H1 (cell line): Measurements from ENCODE around the gene TRPV4. TPM values are rescaled to one million over a fixed set of nuclear protein-coding genes. Genes with fewer than 3 reads are reported as not detected.

Experiments
- CTCF ChIA-PET: fragments of 300-600 bp; sonication (Branson Sonifier 250); formaldehyde crosslinking; loops from one replicate; lab custom pipeline; 2021; ENCODE audit not compliant: partially characterized antibody; lab: Charles Lee
- POLR2A ChIA-PET: fragments of 300-600 bp; sonication (Branson Sonifier 250); formaldehyde crosslinking; loops from one replicate; lab custom pipeline; 2021; ENCODE audit warnings: inconsistent platforms; ENCODE audit not compliant: partially characterized antibody; lab: Charles Lee
- DNase-seq, 2 experiments: peaks; one replicate each; pipeline versions ENCODE4 v3.0.0 to v3.0.0-alpha.2; 2010 to 2022; ENCODE audit warnings: low spot score in 2 of 2, low read depth in 1 of 2, mixed read lengths in 1 of 2
- FAIRE-seq: peaks from 2 replicates; lab custom pipeline; 2011; peaks lifted over from hg19 to GRCh38; lab: Jason Lieb, UNC
- H2AFZ ChIP-seq: 2 replicates; pipeline ENCODE4 v1.8.1; 2012; ENCODE audit warnings: low read length, inconsistent platforms
- H2AK5ac ChIP-seq: 2 replicates; pipeline ENCODE4 v1.6.1; 2013; ENCODE audit warnings: low read depth, low read length
- H2BK120ac ChIP-seq: replicated peaks from 2 replicates; pipeline ENCODE3; 2013; ENCODE audit warnings: low read depth, low read length, inconsistent platforms
- H2BK12ac ChIP-seq: 2 replicates; pipeline ENCODE4 v1.6.1; 2013; ENCODE audit warnings: low read depth, low read length
- H2BK15ac ChIP-seq: 2 replicates; pipeline ENCODE4 v1.6.1; 2013; ENCODE audit warnings: low read length
- H2BK20ac ChIP-seq: 2 replicates; pipeline ENCODE4 v1.6.1; 2013; ENCODE audit warnings: low read length
- H2BK5ac ChIP-seq: 2 replicates; pipeline ENCODE4 v1.6.1; 2013; ENCODE audit warnings: low read depth, low read length
- H3K14ac ChIP-seq: 2 replicates; pipeline ENCODE4 v1.6.1; 2013; ENCODE audit warnings: inconsistent platforms; ENCODE audit not compliant: insufficient read length
- H3K18ac ChIP-seq: 2 replicates; pipeline ENCODE4 v1.6.1; 2013; ENCODE audit warnings: low read length; ENCODE audit errors: extremely low read depth
- H3K23ac ChIP-seq: 2 replicates; pipeline ENCODE4 v1.6.1; 2013; ENCODE audit warnings: inconsistent platforms; ENCODE audit not compliant: insufficient read length
- H3K23me2 ChIP-seq: 2 replicates; pipeline ENCODE4 v1.6.1; 2013; ENCODE audit warnings: low read depth, low read length
- H3K27ac ChIP-seq: 2 replicates; pipeline ENCODE4 v1.6.1; 2011; ENCODE audit warnings: low read depth, low read length, inconsistent platforms
- H3K27me3 ChIP-seq, 4 experiments: replicated peaks in 1 of 4; 1 replicate in 1 of 4; 2 replicates in 3 of 4; pipeline versions ENCODE4 v1.6.1 to v1.8.1; 2011 to 2013; ENCODE audit warnings: low read length in 3 of 4, mild to moderate bottlenecking in 3 of 4, inconsistent platforms in 2 of 4, mixed read lengths in 2 of 4, moderate library complexity in 1 of 4; ENCODE audit not compliant: control insufficient read depth in 3 of 4, insufficient read depth in 3 of 4; ENCODE audit errors: extremely low read depth in 1 of 4
- H3K36me3 ChIP-seq, 4 experiments: 2 replicates each; pipeline versions ENCODE4 v1.6.1 to v1.8.1; 2011 to 2013; ENCODE audit warnings: mild to moderate bottlenecking in 4 of 4, low read length in 3 of 4, moderate library complexity in 2 of 4, control low read depth in 1 of 4, inconsistent platforms in 1 of 4; ENCODE audit not compliant: insufficient read depth in 4 of 4, control insufficient read depth in 2 of 4
- H3K4ac ChIP-seq: replicated peaks from 2 replicates; pipeline ENCODE3; 2013; ENCODE audit warnings: low read length, low read depth, mixed read lengths, inconsistent platforms; ENCODE audit not compliant: insufficient read length
- H3K4me1 ChIP-seq, 4 experiments: replicated peaks in 1 of 4; 1 replicate in 1 of 4; 2 replicates in 3 of 4; pipeline versions ENCODE4 v1.6.1 to v1.8.1; 2011 to 2013; ENCODE audit warnings: low read length in 3 of 4, inconsistent platforms in 2 of 4, mixed read lengths in 1 of 4; ENCODE audit not compliant: insufficient read depth in 4 of 4, control insufficient read depth in 3 of 4
- H3K4me2 ChIP-seq, 2 experiments: 2 replicates each; pipeline versions ENCODE4 v1.6.1 to v1.8.1; 2011 to 2013; ENCODE audit warnings: low read depth in 2 of 2, low read length in 2 of 2, control low read depth in 1 of 2, inconsistent platforms in 1 of 2, mild to moderate bottlenecking in 1 of 2; ENCODE audit not compliant: insufficient read depth in 1 of 2
- H3K4me3 ChIP-seq, 4 experiments: fragments of 200-600, 300-600 bp in 1 of 4; sonication (generic), shearing (Covaris generic), sonication (Bioruptor Twin) in 1 of 4; 2 replicates each; pipeline versions ENCODE4 v1.5.1 to v1.8.1; 2011 to 2016; ENCODE audit warnings: low read length in 4 of 4, low read depth in 3 of 4, control low read depth in 2 of 4, inconsistent platforms in 2 of 4, mild to moderate bottlenecking in 2 of 4, mixed read lengths in 1 of 4, moderate library complexity in 1 of 4; ENCODE audit not compliant: insufficient read depth in 2 of 4; ENCODE audit errors: extremely low read depth in 1 of 4
- H3K56ac ChIP-seq: replicated peaks from 2 replicates; pipeline ENCODE3; 2013; ENCODE audit warnings: low read depth, mild to moderate bottlenecking, mixed read lengths, low read length, inconsistent platforms; ENCODE audit not compliant: insufficient read length
- H3K79me1 ChIP-seq: 2 replicates; pipeline ENCODE4 v1.6.1; 2013; ENCODE audit warnings: low read depth, low read length, control low read depth
- H3K79me2 ChIP-seq, 2 experiments: 2 replicates each; pipeline versions ENCODE4 v1.6.1 to v1.8.1; 2012 to 2013; ENCODE audit warnings: low read length in 2 of 2, mild to moderate bottlenecking in 2 of 2, inconsistent platforms in 1 of 2; ENCODE audit not compliant: insufficient read depth in 2 of 2, control insufficient read depth in 1 of 2
- H3K9ac ChIP-seq, 4 experiments: replicated peaks in 1 of 4; 1 replicate in 1 of 4; 2 replicates in 3 of 4; pipeline versions ENCODE4 v1.6.1 to v1.8.1; 2011 to 2013; ENCODE audit warnings: low read depth in 3 of 4, low read length in 3 of 4, control low read depth in 2 of 4, mild to moderate bottlenecking in 2 of 4, moderate library complexity in 2 of 4, inconsistent platforms in 1 of 4; ENCODE audit errors: extremely low read depth in 1 of 4
- H3K9me3 ChIP-seq, 2 experiments: 2 replicates each; pipeline versions ENCODE4 v1.6.1 to v1.8.1; 2012 to 2013; ENCODE audit warnings: mild to moderate bottlenecking in 2 of 2, moderate library complexity in 2 of 2, control low read depth in 1 of 2, inconsistent platforms in 1 of 2, low read depth in 1 of 2, low read length in 1 of 2, mixed read lengths in 1 of 2; ENCODE audit not compliant: insufficient read depth in 2 of 2
- H4K20me1 ChIP-seq, 2 experiments: replicated peaks in 1 of 2; 2 replicates each; pipeline versions ENCODE3 to v1.8.1; 2011 to 2013; ENCODE audit warnings: inconsistent platforms in 2 of 2, low read length in 2 of 2, mild to moderate bottlenecking in 1 of 2; ENCODE audit not compliant: insufficient read depth in 2 of 2, control insufficient read depth in 1 of 2
- H4K5ac ChIP-seq: 2 replicates; pipeline ENCODE4 v1.6.1; 2013; ENCODE audit warnings: low read length, low read depth, mixed read lengths, inconsistent platforms; ENCODE audit not compliant: insufficient read length
- H4K8ac ChIP-seq: 2 replicates; pipeline ENCODE4 v1.8.0; 2013; ENCODE audit warnings: mild to moderate bottlenecking, moderate library complexity, low read length, inconsistent platforms; ENCODE audit not compliant: insufficient read depth; ENCODE audit errors: extremely low read depth
- H4K91ac ChIP-seq: replicated peaks from 2 replicates; pipeline ENCODE3; 2013; ENCODE audit warnings: low read length, mixed read lengths, inconsistent platforms; ENCODE audit not compliant: insufficient read length
- BACH1 ChIP-seq: IDR thresholded peaks from 2 replicates; pipeline ENCODE4 v1.6.1; 2012; ENCODE audit warnings: low read length, improper control_type of control experiment
- EZH2 ChIP-seq: fragments of 200-600 bp; sonication (generic); IDR thresholded peaks from 2 replicates; pipeline ENCODE4 v1.7.1; 2012; ENCODE audit warnings: low read depth, mild to moderate bottlenecking, moderate library complexity, low read length, inconsistent platforms; ENCODE audit not compliant: severe bottlenecking
- HDAC6 ChIP-seq: IDR thresholded peaks from one replicate; pipeline ENCODE4 v1.7.1; 2012; ENCODE audit warnings: low read depth, mild to moderate bottlenecking, inconsistent platforms, low read length, moderate library complexity
- JUN ChIP-seq: IDR thresholded peaks from 2 replicates; pipeline ENCODE4 v1.6.1; 2011; ENCODE audit warnings: low read depth, mild to moderate bottlenecking, improper control_type of control experiment, low read length
- JUND ChIP-seq: IDR thresholded peaks from 2 replicates; pipeline ENCODE4 v1.6.1; 2011; ENCODE audit warnings: mild to moderate bottlenecking, improper control_type of control experiment, low read length
- NRF1 ChIP-seq: IDR thresholded peaks from 2 replicates; pipeline ENCODE4 v1.6.1; 2011; ENCODE audit warnings: mild to moderate bottlenecking, low read depth, low read length, improper control_type of control experiment
- POLR2A ChIP-seq, 2 experiments: IDR thresholded peaks; 1 replicate in 1 of 2; 2 replicates in 1 of 2; pipeline ENCODE4 v1.6.1; 2011; ENCODE audit warnings: low read depth in 2 of 2, low read length in 2 of 2, mild to moderate bottlenecking in 2 of 2; ENCODE audit errors: control extremely low read depth in 1 of 2
- SIN3A ChIP-seq, 2 experiments: IDR thresholded peaks in 1 of 2; conservative IDR thresholded peaks in 1 of 2; 2 replicates each; pipeline ENCODE4 v1.6.1; 2011 to 2012; ENCODE audit warnings: low read length in 2 of 2, improper control_type of control experiment in 1 of 2, low read depth in 1 of 2, mild to moderate bottlenecking in 1 of 2
- SP1 ChIP-seq: IDR thresholded peaks from 2 replicates; pipeline ENCODE4 v1.6.1; 2011; ENCODE audit warnings: low read depth, low read length
- SP4 ChIP-seq: IDR thresholded peaks from 2 replicates; pipeline ENCODE4 v1.6.1; 2012; ENCODE audit warnings: low read length, inconsistent platforms
- WGBS, 2 experiments: shearing (Covaris generic) in 1 of 2; methylation state at CpG; one replicate each; pipeline versions ENCODE4 v1.1.6 to v1.1.7; 2013 to 2015; ENCODE audit warnings: low lambda C conversion rate in 2 of 2, mixed read lengths in 2 of 2, inconsistent platforms in 1 of 2, low coverage in 1 of 2, missing lambda C conversion rate in 1 of 2; ENCODE audit not compliant: insufficient replicate concordance in 2 of 2, insufficient coverage in 1 of 2, insufficient read length in 1 of 2; ENCODE audit errors: extremely low coverage in 1 of 2, missing lambda C conversion rate in 1 of 2; 5-methylcytosine and 5-hydroxymethylcytosine counted together
- polyA plus RNA-seq, 7 experiments: library from polyadenylated mRNA; depleted of rRNA in 3 of 7; stranded (reverse) in 5 of 7; unstranded in 2 of 7; fragments of >200 nt in 5 of 7; fragments of 200-250 nt in 2 of 7; gene quantifications; 1 replicate in 5 of 7; 2 replicates in 1 of 7; 4 replicates in 1 of 7; pipeline versions ENCODE4 v1.2.1 to v1.2.3, GENCODE V29; 2011 to 2013; ENCODE audit warnings: missing spikeins in 2 of 7, mixed read lengths in 2 of 7
- total RNA-seq: library from RNA; stranded (reverse); fragmentation: NEBNext Ultra II Directional; extraction: Animal tissue kit (Norgen Biotek cat#: 25700); gene quantifications from 2 replicates; pipeline ENCODE4 v1.2.1, GENCODE V29; 2021
- TF ChIP-seq, protein P1 (sequence below): IDR thresholded peaks from 2 replicates; pipeline ENCODE4 v1.6.1; 2012; ENCODE audit warnings: inconsistent platforms

TRPV4 gene
- total and polyA plus RNA-seq, 2 of the 8 experiments (the other 6 are each of a cell fraction or from before 2014, with no cell fraction given): 2.1 to 6.2 TPM

GRCh38 chr12:109737631-109738030 lies 95.6 kb downstream of the TRPV4 start:
- Histone ChIP-seq H2BK20ac (no peak overlapping the region), H3K79me1 (no peaks in the 10 kb centered on the region), H3K4ac (no peak overlapping the region), H2BK12ac (0 out of 2 replicates have a peak overlapping the region, but pooled peaks have one; percentile 39), H3K27ac (no peak overlapping the region), H3K56ac (no peak overlapping the region), H3K4me3 (no peak overlapping the region), H3K23me2 (no peaks in the 10 kb centered on the region), H4K8ac (no peak overlapping the region), H3K14ac (no peak overlapping the region), H2BK120ac (no peak overlapping the region), H3K4me1 (peaks cover 5 to 11% (median 7%) of the 10 kb centered on the region in 4 experiments; a peak in 6 of 7 replicates), H2BK5ac (no peak overlapping the region; the same call in 1 of the 2 replicates), H3K18ac (no peak overlapping the region), H3K27me3 (peaks cover 0 to 16% (median 9%) of the 10 kb centered on the region in 4 experiments; a peak in 4 of 7 replicates), H3K23ac (no peak overlapping the region), H3K9me3 (no peaks in the 10 kb centered on the region), H3K4me2 (no peak overlapping the region), H3K36me3 (no peaks in the 10 kb centered on the region), H3K79me2 (no peaks in the 10 kb centered on the region), H3K9ac (no peak overlapping the region), H2AK5ac (no peak overlapping the region), H4K20me1 (peaks cover 0 to 10% of the 10 kb centered on the region in 2 experiments), H2BK15ac (no peak overlapping the region), H2AFZ (no peak overlapping the region), H4K5ac (no peak overlapping the region), H4K91ac (no peak overlapping the region)
- DNase-seq (no peak), FAIRE-seq (no peak)
- POLR2A ChIA-PET: interaction anchor here (1.5 kb wide), 1 partner anchor 18 kb away, joined by 6 read pairs; no protein-coding TSS in a partner anchor
- WGBS, 2 experiments: 67% methylated on average over 7 of the region's 7 CpGs; no CpG with 5 or more reads in 1 of the 2 experiments
- CTCF ChIA-PET: interaction anchor here (1.0 to 3.4 kb wide), 8 partner anchors 16 to 219 kb away, joined by 3 to 47 read pairs (median 6); no protein-coding TSS in a partner anchor
- TF ChIP-seq NRF1: no peak
- TF ChIP-seq JUN: no peak
- no peak for TF ChIP-seq EZH2
- no peak for TF ChIP-seq HDAC6
- no peak for TF ChIP-seq SIN3A (conservative IDR thresholded peaks at IDR 0.05 in 1 of 2, IDR thresholded peaks at IDR 0.05 in 1 of 2; ENCODE audit: low read depth in 1 of 2, low read length in 2 of 2)
- no peak for TF ChIP-seq SP4
- no peak for TF ChIP-seq POLR2A (IDR thresholded peaks at IDR 0.05; ENCODE audit: control extremely low read depth in 1 of 2, low read depth in 2 of 2, low read length in 2 of 2)
- TF ChIP-seq, protein P1, sequence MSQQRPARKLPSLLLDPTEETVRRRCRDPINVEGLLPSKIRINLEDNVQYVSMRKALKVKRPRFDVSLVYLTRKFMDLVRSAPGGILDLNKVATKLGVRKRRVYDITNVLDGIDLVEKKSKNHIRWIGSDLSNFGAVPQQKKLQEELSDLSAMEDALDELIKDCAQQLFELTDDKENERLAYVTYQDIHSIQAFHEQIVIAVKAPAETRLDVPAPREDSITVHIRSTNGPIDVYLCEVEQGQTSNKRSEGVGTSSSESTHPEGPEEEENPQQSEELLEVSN: no peak
- no peak for TF ChIP-seq JUND
- TF ChIP-seq BACH1: no peak
- TF ChIP-seq SP1: no peak
